Thoracic aorta (tissue), 2 donors: ENCODE data around the gene GSTP1. TPM values are rescaled to one million over a fixed set of nuclear protein-coding genes. Genes with fewer than 3 reads are reported as not detected.
A peak's percentile ranks its signal among the peaks of the same experiment; 100 is the strongest.
"Not testable (repeated sequence)": the region's sequence is repeated elsewhere in the genome, so short reads cannot be mapped to it uniquely, and the experiment has no call there.

Experiments
- ATAC-seq: fragments of 150-250 bp; one replicate; pipeline ENCODE4 v1.8.0; 2017; ENCODE audit warnings: low read depth; ENCODE audit not compliant: insufficient number of reproducible peaks, low FRiP score
- DNase-seq: peaks from one replicate; pipeline ENCODE4 v3.0.0-alpha.2; 2020; ENCODE audit warnings: low spot score
- H3K27ac ChIP-seq, 2 donors: fragments of 200-600 bp; sonication (generic); 1 replicate in 1 of 2; 2 replicates in 1 of 2; pipeline ENCODE4 v1.5.1; 2016; ENCODE audit warnings: mild to moderate bottlenecking in 2 of 2, moderate library complexity in 2 of 2
- H3K27me3 ChIP-seq: fragments of 200-600 bp; sonication (generic); replicated peaks from 2 replicates; pipeline ENCODE4 v1.6.0; 2016; ENCODE audit warnings: mild to moderate bottlenecking; ENCODE audit not compliant: insufficient read depth
- H3K36me3 ChIP-seq: fragments of 200-600 bp; sonication (generic); one replicate; pipeline ENCODE4 v1.5.1; 2016
- H3K4me1 ChIP-seq, 2 donors: fragments of 200-600 bp; sonication (generic); 1 replicate in 1 of 2; 2 replicates in 1 of 2; pipeline versions ENCODE4 v1.5.1 to v1.6.0; 2016; ENCODE audit warnings: low read depth in 2 of 2, mild to moderate bottlenecking in 1 of 2; ENCODE audit not compliant: control insufficient read depth in 1 of 2
- H3K4me3 ChIP-seq: fragments of 200-600 bp; sonication (generic); 2 replicates; pipeline ENCODE4 v1.5.1; 2016; ENCODE audit warnings: mild to moderate bottlenecking
- H3K9me3 ChIP-seq: fragments of 200-600 bp; sonication (generic); 2 replicates; pipeline ENCODE4 v1.5.1; 2016
- CTCF ChIP-seq: fragments of 200-600 bp; sonication (generic); IDR thresholded peaks from one replicate; pipeline ENCODE4 v1.5.1; 2019; ENCODE audit warnings: antibody characterized with exemption
- total RNA-seq, 2 donors: library from RNA; depleted of rRNA; stranded (reverse); fragments of >200 nt; gene quantifications; one replicate each; pipeline versions ENCODE4 v1.1.0 to v1.2.3, GENCODE V29; 2016

Gene GSTP1
- total RNA-seq, 2 donors from 2014 or later = 272 to 744 TPM

- no peak for TF ChIP-seq CTCF
- Histone ChIP-seq H3K4me3 (peak overlapping the region; percentile 82), H3K27ac (peak overlapping the region; percentile 94 to 99), H3K4me1 (peaks cover 14 to 21% of the 10 kb centered on the region in 2 donors), H3K36me3 (peaks cover 10% of the 10 kb centered on the region), H3K9me3 (no peaks in the 10 kb centered on the region), H3K27me3 (no peaks in the 10 kb centered on the region)
- ATAC-seq (no peak), DNase-seq (no peak)
These were observed 1.6 kb downstream of the GSTP1 start for GRCh38 chr11:67584881-67585873.

GRCh38 chr11:67585911-67586310, 2.3 kb downstream of the GSTP1 start:
- Histone ChIP-seq H3K36me3 (peaks cover 10% of the 10 kb centered on the region), H3K4me3 (no peak overlapping the region), H3K4me1 (peaks cover 14 to 21% of the 10 kb centered on the region in 2 donors), H3K27me3 (no peaks in the 10 kb centered on the region), H3K27ac (peak overlapping the region in 1 of 2 donors; percentile 94), H3K9me3 (no peaks in the 10 kb centered on the region)
- no peak for TF ChIP-seq CTCF
- DNase-seq = no peak
- no peak for ATAC-seq

- Histone ChIP-seq H3K27me3 (no peaks in the 10 kb centered on the region), H3K4me3 (no peak overlapping the region), H3K9me3 (no peaks in the 10 kb centered on the region), H3K36me3 (peaks cover 10% of the 10 kb centered on the region), H3K27ac (peak overlapping the region; percentile 6 to 9), H3K4me1 (peaks cover 14 to 21% of the 10 kb centered on the region in 2 donors)
- ATAC-seq (no peak), DNase-seq (no peak)
- no peak for TF ChIP-seq CTCF
These were observed 3.1 kb downstream of the GSTP1 start for GRCh38 chr11:67586568-67587250.

GRCh38 chr11:67588136-67588503, 4.5 kb downstream of the GSTP1 start:
- Histone ChIP-seq H3K27ac (no peak overlapping the region), H3K36me3 (peaks cover 10% of the 10 kb centered on the region), H3K27me3 (no peaks in the 10 kb centered on the region), H3K9me3 (no peaks in the 10 kb centered on the region), H3K4me1 (peaks cover 14 to 26% of the 10 kb centered on the region in 2 donors), H3K4me3 (no peak overlapping the region)
- no peak for TF ChIP-seq CTCF
- ATAC-seq (no peak), DNase-seq (no peak)

GRCh38 chr11:67588899-67589415, 5.3 kb downstream of the GSTP1 start:
- DNase-seq, H3K27ac ChIP-seq, H3K9me3 ChIP-seq, H3K27me3 ChIP-seq, H3K36me3 ChIP-seq, ATAC-seq, H3K4me3 ChIP-seq: not testable (repeated sequence)
- H3K4me1 ChIP-seq = peaks cover 17 to 34% of the 10 kb centered on the region in 2 donors
